C4-2B (cell line): Measurements from ENCODE around the gene RNLS.

Experiments
- ZFX ChIP-seq: fragments of 450-650 bp; IDR thresholded peaks from 2 replicates; pipeline ENCODE4 v1.6.1; 2017
- TF ChIP-seq, protein P1 (sequence below): fragments of 450-650 bp; conservative IDR thresholded peaks from 2 replicates; pipeline ENCODE4 v1.5.1; 2017; ENCODE audit warnings: mild to moderate bottlenecking

DNA sequence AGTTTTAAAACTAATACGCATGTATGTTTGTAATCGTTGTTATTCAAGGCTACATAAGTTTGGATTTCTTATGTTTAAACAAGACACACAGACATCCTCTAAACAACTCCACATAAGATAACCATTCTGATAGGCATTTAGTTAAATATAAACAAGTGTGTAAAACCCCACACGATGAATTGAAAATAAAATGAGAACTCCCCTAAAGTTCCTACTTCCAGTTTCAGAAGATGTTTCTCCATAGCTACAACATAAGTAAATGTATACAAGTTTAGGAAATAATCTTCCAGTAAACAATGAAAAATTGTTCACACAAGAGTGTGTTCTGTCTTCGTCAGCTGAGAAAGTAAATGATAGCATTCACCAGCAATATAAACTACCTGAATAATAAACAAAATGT, 246.8 kb downstream of the RNLS start:
- TF ChIP-seq, protein P1, sequence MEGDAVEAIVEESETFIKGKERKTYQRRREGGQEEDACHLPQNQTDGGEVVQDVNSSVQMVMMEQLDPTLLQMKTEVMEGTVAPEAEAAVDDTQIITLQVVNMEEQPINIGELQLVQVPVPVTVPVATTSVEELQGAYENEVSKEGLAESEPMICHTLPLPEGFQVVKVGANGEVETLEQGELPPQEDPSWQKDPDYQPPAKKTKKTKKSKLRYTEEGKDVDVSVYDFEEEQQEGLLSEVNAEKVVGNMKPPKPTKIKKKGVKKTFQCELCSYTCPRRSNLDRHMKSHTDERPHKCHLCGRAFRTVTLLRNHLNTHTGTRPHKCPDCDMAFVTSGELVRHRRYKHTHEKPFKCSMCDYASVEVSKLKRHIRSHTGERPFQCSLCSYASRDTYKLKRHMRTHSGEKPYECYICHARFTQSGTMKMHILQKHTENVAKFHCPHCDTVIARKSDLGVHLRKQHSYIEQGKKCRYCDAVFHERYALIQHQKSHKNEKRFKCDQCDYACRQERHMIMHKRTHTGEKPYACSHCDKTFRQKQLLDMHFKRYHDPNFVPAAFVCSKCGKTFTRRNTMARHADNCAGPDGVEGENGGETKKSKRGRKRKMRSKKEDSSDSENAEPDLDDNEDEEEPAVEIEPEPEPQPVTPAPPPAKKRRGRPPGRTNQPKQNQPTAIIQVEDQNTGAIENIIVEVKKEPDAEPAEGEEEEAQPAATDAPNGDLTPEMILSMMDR: no peak
- no peak for TF ChIP-seq ZFX
